GM21737 (cell line): ENCODE results near the gene NBAS.
"Not testable (repeated sequence)": the region's sequence is repeated elsewhere in the genome, so short reads cannot be mapped to it uniquely, and the experiment has no call there.

Experiments used
- ATAC-seq: cut with Tn5 transposase; IDR thresholded peaks from one replicate; pipeline ENCODE4 v1.9.1; 2021; ENCODE audit warnings: mild to moderate bottlenecking, moderate library complexity; ENCODE audit not compliant: unreplicated experiment

Gene NBAS

DNA sequence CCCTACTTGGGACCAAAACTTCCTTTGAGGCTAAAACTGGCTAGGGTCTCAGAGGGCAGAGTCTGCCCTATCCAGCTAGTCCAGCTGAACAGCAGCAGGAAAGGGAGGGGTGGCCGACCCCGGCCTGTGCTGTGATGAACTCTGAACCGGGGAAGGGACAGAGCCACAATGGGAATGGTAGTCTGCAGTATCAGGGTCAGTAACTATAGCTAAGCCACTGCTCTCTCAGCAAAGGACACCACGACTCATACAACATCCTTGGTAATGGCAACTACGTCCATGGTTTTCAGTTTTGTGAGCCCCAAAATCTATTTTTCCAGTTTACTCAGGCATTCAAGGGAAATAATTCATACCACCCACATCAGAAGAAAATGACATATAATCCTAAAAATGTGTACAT lies 75.2 kb downstream of the NBAS start:
- no peak for ATAC-seq

DNA sequence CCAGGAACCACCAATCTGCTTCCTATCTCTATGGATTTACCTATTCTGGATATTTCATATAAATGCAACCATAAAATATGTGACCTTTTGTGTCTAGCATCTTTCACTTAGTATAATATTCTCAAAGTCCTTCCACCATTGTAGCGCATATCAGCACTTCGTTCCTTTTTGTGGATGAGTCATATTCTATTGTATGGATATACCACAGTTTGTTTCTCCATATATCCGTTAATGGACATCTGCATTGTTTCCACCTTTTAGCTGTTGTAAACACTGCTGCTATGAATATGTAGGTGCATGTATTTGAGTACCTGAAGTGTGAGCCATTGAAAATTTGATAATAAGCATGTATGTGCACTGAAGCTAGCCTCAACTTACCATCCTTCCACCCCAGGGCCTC lies 80.1 kb downstream of the NBAS start:
- no peak for ATAC-seq

GRCh38 chr2:15480552-15480951 lies 80.6 kb downstream of the NBAS start:
- ATAC-seq = no peak

GRCh38 chr2:15472876-15473275 lies 88.3 kb downstream of the NBAS start:
- no peak for ATAC-seq

- no peak for ATAC-seq
These were observed 89.0 kb downstream of the NBAS start for GRCh38 chr2:15472133-15472532.

DNA sequence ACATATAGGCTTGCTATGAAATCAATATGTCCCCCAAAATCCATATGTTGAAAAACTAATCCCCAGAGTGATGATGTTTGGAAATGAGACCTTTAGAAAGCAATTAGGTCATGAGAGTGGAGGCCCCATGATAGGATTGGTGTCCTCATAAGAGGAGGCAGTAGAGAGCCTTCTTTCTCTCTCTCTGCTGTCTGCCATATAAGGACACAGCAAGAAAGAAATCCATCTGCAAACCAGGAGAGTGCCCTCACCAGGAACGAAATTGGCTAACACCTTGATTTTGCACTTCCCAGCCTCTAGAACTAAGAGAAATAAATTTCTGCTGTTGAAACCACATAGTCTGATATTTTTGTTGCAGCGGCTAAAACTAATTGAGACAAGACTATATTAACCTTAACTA lies 89.5 kb downstream of the NBAS start:
- no peak for ATAC-seq

- ATAC-seq = no peak
These were observed 101.0 kb downstream of the NBAS start for GRCh38 chr2:15460112-15460620.

- ATAC-seq = no peak
These were observed 102.9 kb downstream of the NBAS start for GRCh38 chr2:15458277-15458676.

GRCh38 chr2:15457868-15458267 lies 103.3 kb downstream of the NBAS start:
- no peak for ATAC-seq

GRCh38 chr2:15456352-15456751 lies 104.8 kb downstream of the NBAS start:
- ATAC-seq = no peak

GRCh38 chr2:15450808-15451207 lies 110.3 kb downstream of the NBAS start:
- no peak for ATAC-seq

- ATAC-seq = no peak
These were observed 111.4 kb downstream of the NBAS start for GRCh38 chr2:15449556-15450236.

- ATAC-seq = no peak
These were observed 112.8 kb downstream of the NBAS start for GRCh38 chr2:15448250-15448839.

GRCh38 chr2:15447381-15447780 lies 113.8 kb downstream of the NBAS start:
- ATAC-seq = no peak

- ATAC-seq = no peak
These were observed 114.2 kb downstream of the NBAS start for GRCh38 chr2:15446961-15447360.

DNA sequence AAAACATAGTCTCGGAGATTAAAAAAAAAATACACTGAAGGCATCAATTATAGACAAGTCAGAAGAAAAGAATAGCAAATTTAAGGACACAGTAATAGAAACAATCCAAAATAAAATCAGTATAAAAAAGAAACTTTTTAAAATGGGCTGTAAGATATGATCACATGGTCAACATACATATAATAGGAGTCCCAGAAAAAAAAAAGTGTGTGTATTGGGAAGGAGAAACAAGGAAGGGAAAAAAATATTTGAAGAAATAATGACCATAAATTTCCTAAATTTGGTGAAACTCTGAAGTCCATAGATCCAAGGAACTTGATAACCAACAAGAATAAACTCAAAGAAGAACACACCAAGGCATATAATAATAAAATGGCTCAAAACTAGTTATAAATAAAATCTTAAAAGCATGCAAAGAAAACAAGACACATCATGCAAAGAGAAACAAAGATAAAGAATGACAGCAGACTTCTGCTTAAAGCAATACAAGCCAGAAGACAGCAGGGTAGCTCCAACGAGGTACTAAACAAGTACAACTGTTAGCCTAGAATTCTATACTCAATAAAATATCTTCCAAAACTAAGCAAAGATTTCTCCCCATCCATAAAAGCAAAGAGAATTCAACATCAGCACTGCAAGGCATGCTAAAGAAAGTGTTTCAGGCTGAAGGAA lies 115.1 kb downstream of the NBAS start:
- no peak for ATAC-seq

GRCh38 chr2:15439768-15440524 lies 121.2 kb downstream of the NBAS start:
- not testable (repeated sequence) for ATAC-seq

DNA sequence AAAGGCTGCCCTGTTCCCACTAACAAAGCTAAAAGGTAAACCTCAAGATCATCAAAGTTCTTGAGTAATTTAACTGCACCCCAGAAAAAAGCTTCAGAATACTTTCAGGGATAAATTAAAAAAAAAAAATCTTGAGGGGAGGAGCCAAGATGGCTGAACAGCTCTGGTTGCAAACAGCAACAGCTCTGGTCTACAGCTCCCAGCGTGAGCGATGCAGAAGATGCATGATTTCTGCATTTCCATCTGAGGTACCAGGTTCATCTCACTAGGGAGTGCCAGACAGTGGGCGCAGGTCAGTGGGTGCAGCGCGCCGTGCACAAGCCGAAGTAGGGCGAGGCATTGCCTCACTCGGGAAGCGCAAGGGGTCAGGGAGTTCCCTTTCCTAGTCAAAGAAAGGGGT lies 121.8 kb downstream of the NBAS start:
- ATAC-seq = not testable (repeated sequence)

DNA sequence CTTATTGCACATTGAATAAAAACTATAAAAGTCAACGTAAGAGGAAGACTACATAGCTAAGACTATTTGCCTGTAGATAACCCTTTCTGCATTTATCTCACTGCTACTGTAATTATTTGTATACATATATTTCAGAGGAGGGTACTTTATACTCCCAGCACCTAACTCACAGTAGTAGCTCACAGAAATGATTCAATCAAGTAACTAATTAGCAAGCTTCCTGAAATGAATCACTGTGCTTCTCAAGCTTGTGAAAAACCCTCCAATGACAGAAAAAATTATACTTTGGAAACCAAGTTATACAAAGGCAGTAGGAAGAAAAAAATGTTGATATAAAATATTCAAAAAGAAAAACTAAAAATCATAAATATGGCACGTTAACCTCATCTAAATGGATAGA lies 124.9 kb downstream of the NBAS start:
- no peak for ATAC-seq

DNA sequence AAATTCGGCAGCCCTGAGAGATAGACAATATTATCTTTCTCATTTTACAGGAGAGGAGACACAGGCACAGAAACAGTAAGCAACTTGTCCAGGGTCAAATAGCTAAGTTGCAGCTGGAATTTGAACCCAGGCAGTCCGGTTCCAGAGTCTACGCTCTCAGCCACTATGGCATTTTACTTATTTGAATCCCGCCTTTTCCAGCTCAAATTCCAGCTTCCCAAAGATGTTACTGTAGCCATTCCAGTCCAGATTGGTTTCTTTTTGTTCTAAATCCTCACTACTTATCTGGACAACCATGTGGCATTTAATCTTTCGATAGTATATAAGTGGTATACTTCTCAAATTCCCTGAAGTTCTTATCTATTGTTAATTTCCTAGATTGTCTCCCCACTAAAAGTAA lies 125.7 kb downstream of the NBAS start:
- ATAC-seq = no peak

GRCh38 chr2:15432642-15433256 lies 128.4 kb downstream of the NBAS start:
- ATAC-seq = no peak
